ENCODE data around the gene ACSL5.
A peak's percentile ranks its signal among the peaks of the same experiment; 100 is the strongest.

ACSL5 gene, protein sequence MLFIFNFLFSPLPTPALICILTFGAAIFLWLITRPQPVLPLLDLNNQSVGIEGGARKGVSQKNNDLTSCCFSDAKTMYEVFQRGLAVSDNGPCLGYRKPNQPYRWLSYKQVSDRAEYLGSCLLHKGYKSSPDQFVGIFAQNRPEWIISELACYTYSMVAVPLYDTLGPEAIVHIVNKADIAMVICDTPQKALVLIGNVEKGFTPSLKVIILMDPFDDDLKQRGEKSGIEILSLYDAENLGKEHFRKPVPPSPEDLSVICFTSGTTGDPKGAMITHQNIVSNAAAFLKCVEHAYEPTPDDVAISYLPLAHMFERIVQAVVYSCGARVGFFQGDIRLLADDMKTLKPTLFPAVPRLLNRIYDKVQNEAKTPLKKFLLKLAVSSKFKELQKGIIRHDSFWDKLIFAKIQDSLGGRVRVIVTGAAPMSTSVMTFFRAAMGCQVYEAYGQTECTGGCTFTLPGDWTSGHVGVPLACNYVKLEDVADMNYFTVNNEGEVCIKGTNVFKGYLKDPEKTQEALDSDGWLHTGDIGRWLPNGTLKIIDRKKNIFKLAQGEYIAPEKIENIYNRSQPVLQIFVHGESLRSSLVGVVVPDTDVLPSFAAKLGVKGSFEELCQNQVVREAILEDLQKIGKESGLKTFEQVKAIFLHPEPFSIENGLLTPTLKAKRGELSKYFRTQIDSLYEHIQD

DNA sequence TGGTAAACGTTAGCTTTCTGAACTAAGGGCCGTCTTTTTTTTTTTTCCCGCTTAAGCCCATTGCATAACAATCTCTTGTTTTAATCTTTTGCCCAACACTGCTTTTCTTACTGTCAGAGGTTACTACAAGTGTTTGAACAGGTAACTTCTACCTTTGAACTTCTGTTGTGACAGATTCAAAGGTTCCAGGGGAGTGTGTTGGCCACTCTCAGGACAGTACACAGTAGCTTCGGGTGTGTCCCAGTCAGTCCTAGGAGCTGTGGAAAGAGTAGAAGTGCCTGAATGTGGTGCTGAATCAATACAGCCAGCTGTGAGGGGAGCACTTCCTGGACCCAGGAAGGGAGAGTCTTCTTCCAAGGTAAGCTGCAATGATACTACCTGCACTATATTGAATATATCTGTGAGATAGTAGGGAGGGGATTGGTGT lies at the start of gene ACSL5:
TSS of gene ACSL5 (plus strand) at position 205 of the 427 bp plus-strand sequence. CDS start 20,831 bp downstream, outside the sequence.
- H3K36me3 Mint-ChIP-seq (ENCODE audit: low read depth): peaks cover 15% of the 10 kb centered on the region
- peaks cover 55% of the 10 kb centered on the region for H3K4me1 Mint-ChIP-seq
- peak within 1 kb of the TSS; percentile 100 for H3K27ac Mint-ChIP-seq
- H3K4me3 Mint-ChIP-seq: peak within 1 kb of the TSS; percentile 97
- ATAC-seq (no peak), DNase-seq (no peak)
- H3K9me3 Mint-ChIP-seq: no peaks in the 10 kb centered on the region
- no peaks in the 10 kb centered on the region for H3K27me3 Mint-ChIP-seq

DNA sequence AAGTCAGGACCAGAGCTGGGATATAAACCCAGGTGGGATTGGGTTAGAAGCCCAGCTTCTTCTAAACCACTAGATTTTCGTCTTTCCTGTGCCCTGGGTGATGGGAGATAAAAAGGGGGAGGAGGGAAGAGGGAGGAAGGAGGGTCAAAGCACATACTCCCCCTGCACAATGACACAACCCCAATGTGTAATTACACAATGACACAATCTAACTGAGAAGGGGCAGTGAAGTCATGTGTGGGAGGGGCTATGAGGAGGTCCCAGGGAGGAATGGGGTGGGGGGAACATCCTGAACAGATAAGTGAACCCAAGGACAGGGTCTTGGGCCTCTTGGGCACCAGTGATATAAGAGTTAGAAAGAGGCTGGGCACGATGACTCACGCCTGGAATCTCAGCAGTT lies 46.2 kb upstream of the ACSL5 start:
- ATAC-seq: no peak
- H3K27ac Mint-ChIP-seq: no peak overlapping the region
- H3K36me3 Mint-ChIP-seq (ENCODE audit: low read depth): no peaks in the 10 kb centered on the region

DNA sequence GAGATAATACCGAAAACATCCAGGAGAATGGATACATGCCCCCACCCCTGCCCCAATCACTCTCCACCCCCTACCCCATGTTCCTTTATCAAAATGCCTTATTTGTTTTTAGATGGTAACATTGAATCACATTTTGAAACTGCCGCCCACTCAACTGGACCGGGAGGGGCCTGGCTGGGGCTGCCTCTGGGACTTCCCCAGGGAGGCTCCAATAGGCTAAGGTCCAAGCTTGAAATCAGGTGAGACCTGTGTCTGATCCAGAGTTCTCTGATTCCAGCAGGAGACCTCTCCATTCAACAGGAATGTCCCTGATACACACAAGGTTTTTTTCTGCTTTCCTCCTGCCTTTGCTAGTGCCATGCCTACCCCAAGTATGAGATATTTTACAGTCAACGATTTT lies 43.8 kb upstream of the ACSL5 start:
- no peaks in the 10 kb centered on the region for H3K9me3 Mint-ChIP-seq
- DNase-seq (peak; percentile 30), ATAC-seq (no peak)
- H3K36me3 Mint-ChIP-seq (ENCODE audit: low read depth): no peaks in the 10 kb centered on the region
- peaks cover 26% of the 10 kb centered on the region for H3K4me1 Mint-ChIP-seq
- H3K4me3 Mint-ChIP-seq: no peak overlapping the region
- no peak overlapping the region for H3K27ac Mint-ChIP-seq
- peaks cover 19% of the 10 kb centered on the region for H3K27me3 Mint-ChIP-seq

More for the DNA sequence above, 46.2 kb upstream of the ACSL5 start:
- Mint-ChIP-seq H3K4me3 (no peak overlapping the region), H3K9me3 (no peaks in the 10 kb centered on the region), H3K4me1 (peaks cover 21% of the 10 kb centered on the region), H3K27me3 (peaks cover 20% of the 10 kb centered on the region)
- no peak for DNase-seq

DNA sequence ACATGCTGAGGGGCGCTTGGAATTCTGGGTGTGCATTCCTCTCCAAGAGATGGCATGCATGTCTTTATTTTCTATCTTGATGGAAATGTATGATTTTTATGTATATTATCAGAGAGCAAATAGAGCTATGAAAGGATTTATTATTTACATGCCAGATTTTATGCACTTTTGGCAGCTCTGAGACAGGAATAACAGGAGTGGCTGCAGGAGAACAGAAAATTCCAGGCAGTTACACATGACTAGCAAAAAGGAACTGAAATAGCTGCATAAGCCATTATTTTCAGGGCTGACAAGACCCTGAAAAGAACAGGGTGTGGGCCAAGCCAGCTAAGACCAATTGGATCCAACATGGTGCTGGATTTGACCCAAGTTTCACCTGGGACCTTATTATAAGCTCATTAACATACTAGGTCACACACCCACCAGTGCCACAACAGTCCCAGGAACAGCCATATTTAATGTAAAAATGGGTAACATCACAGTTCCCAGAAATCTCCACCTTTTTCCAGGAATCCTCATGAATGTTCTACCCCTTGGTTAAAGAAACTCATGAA lies 43.2 kb upstream of the ACSL5 start:
- H3K4me3 Mint-ChIP-seq: no peak overlapping the region
- H3K9me3 Mint-ChIP-seq: no peaks in the 10 kb centered on the region
- DNase-seq (no peak), ATAC-seq (no peak)
- H3K27ac Mint-ChIP-seq: no peak overlapping the region
- H3K27me3 Mint-ChIP-seq: peaks cover 19% of the 10 kb centered on the region
- no peaks in the 10 kb centered on the region for H3K36me3 Mint-ChIP-seq (ENCODE audit: low read depth)
- peaks cover 26% of the 10 kb centered on the region for H3K4me1 Mint-ChIP-seq

DNA sequence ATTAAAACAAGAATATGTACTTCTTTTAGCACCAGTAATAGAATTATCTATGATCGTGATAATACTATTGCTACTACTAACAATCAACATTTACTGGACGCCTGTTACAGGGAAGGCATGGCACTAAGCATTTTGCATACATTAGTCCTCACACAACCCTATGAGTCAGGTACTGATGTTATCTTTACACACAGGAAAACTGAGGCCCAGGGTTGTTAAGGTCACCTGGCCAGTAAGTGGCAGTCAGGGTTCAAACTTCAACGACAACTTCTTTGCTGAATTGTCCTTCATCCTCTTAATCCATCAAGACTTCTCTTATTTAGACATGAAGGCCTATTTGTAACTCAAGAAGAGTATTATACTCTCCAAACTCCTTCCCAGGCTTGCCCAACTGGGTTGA lies 41.9 kb upstream of the ACSL5 start:
- H3K9me3 Mint-ChIP-seq: no peaks in the 10 kb centered on the region
- ATAC-seq (peak; percentile 38), DNase-seq (no peak)
- no peak overlapping the region for H3K4me3 Mint-ChIP-seq
- H3K27me3 Mint-ChIP-seq: peaks cover 18% of the 10 kb centered on the region
- peaks cover 29% of the 10 kb centered on the region for H3K4me1 Mint-ChIP-seq
- H3K36me3 Mint-ChIP-seq (ENCODE audit: low read depth): no peaks in the 10 kb centered on the region
- H3K27ac Mint-ChIP-seq: no peak overlapping the region

DNA sequence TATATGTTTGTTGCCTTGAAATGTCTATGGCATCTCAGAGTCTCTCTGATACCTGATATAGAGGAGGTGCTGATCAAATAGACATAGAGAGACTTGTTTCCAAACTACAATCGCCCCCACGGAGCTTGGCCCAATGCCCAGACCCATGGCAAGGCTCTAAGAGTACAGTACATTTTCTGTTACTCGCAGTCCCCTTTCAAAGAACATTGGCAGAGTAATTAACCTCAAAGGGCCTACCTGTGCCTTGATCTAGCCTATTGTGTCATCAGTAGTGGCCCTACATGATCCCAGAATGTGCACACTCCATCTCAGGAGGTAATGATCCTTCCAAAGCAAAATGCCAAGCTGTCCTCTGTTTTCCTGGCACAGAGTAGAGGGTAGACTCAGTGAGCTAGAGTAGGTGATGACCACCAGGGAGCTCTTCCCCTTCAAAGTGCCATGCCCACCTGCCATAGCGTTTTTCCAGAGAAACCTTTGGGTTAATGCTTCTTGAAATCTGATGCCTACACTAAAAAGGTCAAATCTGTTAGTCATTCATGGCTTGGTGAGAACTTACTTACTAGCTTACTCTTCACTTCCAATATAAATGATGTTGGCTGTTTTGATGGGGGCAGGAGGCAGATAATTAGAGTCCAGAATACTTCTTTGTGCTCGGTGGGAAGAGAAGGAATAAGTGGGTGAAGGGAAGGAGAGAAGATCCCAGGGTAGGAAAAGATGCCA lies 41.2 kb upstream of the ACSL5 start:
- Mint-ChIP-seq H3K4me3 (no peak overlapping the region), H3K9me3 (no peaks in the 10 kb centered on the region), H3K27me3 (peaks cover 15% of the 10 kb centered on the region), H3K36me3 (ENCODE audit: low read depth) (no peaks in the 10 kb centered on the region), H3K27ac (peak overlapping the region; percentile 5), H3K4me1 (peaks cover 29% of the 10 kb centered on the region)
- DNase-seq (peak; percentile 21), ATAC-seq (peak; percentile 61)

DNA sequence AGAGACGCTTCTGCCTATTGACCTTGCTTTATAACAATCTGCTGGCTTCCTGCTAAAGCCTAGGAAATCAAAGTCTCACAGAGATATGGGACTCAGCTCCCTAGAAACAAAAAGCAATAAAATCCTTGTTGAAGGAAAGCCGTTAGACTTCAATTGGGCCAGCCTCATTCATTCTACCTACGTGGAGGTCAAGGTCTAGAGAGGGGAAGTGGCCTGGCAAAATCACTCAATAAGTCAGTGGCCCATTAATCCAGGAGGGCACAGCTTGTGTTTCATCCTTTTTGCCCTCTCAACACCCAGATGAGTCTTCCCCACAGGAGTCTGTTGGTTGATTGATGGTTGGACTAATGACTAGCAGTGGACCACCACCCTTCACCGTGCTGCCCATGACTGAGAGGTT lies 40.5 kb upstream of the ACSL5 start:
- no peaks in the 10 kb centered on the region for H3K9me3 Mint-ChIP-seq
- ATAC-seq: no peak
- H3K36me3 Mint-ChIP-seq (ENCODE audit: low read depth): no peaks in the 10 kb centered on the region
- peaks cover 29% of the 10 kb centered on the region for H3K4me1 Mint-ChIP-seq
- peaks cover 14% of the 10 kb centered on the region for H3K27me3 Mint-ChIP-seq
- H3K27ac Mint-ChIP-seq: no peak overlapping the region
- no peak for DNase-seq
- H3K4me3 Mint-ChIP-seq: no peak overlapping the region

DNA sequence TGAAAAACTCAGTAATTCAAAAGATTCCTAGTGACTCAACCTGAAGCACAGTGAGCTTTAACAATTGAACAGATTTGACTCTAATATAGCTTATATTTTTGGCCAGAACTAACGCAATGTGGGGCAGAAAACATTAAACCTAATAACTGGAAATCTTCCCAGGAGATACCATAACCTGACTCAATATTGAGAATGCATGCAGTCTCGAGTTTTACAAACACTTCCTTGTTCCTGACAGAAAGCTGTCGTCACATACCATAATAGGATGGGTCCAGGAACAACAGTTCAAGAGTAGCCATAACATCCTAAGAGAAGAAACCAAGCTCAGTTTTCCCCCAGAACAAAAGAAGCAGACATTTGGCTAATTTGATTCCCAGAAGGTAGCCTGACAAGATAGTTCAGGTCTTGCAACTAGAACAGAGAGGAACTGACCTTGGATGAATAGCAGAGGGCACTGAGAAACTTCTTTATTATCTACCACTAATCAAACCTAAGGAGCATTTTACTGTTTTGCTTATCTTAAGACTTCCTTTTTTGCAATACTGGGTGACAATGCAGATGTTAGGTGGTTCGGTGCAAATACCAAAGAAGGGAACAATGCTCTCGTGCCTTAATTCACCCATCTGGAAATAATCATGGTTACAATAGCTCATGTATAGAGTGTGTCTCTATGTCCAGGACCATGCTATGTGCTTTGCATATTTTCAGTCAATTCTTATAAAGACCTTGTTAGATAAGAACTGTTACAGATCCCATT lies 38.6 kb upstream of the ACSL5 start:
- DNase-seq: no peak
- H3K4me3 Mint-ChIP-seq: no peak overlapping the region
- ATAC-seq: no peak
- H3K4me1 Mint-ChIP-seq: peaks cover 25% of the 10 kb centered on the region
- no peaks in the 10 kb centered on the region for H3K36me3 Mint-ChIP-seq (ENCODE audit: low read depth)
- peaks cover 12% of the 10 kb centered on the region for H3K27me3 Mint-ChIP-seq
- H3K27ac Mint-ChIP-seq: no peak overlapping the region
- H3K9me3 Mint-ChIP-seq: no peaks in the 10 kb centered on the region

DNA sequence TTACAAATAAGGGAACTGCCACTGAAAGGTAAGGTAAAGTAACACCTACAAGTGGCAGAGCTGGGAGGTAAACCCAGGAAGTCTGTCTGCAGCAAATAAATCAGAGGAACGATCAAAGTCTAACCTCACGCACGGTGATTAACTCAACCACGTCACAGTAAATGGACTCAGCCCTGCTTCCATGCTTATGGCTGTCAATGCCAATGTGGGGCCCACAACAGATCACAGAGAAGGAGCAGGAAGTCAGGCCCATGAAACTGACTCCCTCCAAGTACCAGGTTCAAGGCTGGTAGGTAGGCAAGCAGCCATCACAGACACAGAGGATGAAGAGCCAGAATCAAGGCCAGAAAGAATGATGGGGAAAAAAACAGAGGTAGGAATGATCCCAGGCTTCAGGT lies 38.0 kb upstream of the ACSL5 start:
- Mint-ChIP-seq H3K9me3 (no peaks in the 10 kb centered on the region), H3K4me1 (peaks cover 22% of the 10 kb centered on the region), H3K27me3 (peaks cover 12% of the 10 kb centered on the region), H3K36me3 (ENCODE audit: low read depth) (no peaks in the 10 kb centered on the region), H3K27ac (no peak overlapping the region), H3K4me3 (no peak overlapping the region)
- DNase-seq (no peak), ATAC-seq (no peak)

DNA sequence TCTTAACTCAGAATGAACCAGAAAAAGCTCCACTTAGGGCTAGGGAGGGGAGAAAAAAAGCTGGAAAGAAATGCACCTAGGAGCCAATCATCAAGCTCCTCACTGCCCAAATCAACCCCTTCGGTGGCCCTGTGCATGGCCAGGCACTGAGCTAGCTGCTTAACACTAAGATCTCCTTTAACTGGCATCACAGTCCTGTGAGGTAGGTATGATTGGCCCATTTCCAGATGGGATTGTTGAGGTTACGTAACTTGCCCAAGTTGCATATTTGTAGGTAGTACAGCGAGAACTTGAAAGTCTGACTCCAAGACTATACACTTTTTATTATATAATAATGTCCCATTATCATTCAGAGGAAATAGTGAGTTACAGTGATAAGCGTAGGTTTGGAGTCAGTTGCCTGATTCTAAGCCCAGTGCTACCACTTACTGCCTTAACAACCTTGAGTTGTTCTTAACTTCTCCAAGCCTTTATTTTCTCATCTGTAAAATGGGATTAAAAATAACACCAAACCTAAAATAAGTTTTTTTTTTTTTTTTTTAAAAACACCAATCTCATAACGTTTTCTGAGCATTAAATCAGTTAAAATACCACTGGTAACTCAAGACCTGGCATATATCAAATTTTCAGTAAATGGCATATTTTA lies 37.2 kb upstream of the ACSL5 start:
- DNase-seq: no peak
- H3K4me1 Mint-ChIP-seq: peaks cover 17% of the 10 kb centered on the region

DNA sequence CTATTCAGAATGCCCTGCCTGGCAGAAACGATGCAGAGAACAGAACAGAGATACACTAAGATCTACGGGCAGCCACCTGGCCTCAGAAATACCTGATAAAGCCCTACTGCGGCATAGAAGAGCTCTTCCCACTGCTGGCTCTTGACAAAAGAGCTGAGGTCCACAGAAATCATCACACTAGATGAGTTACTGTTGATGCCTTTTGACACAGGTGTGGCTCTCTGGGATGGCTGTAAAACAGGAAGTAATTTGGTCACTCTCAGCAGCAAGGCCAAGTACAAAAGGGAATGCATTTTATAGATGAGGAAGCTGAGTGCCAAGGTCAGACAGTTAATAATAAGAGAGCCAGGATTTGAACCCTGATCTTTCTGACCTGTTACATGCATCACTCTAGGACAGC lies 35.0 kb upstream of the ACSL5 start:
- Mint-ChIP-seq H3K4me1 (peaks cover 4% of the 10 kb centered on the region), H3K27ac (no peak overlapping the region), H3K4me3 (no peak overlapping the region), H3K27me3 (peaks cover 2% of the 10 kb centered on the region), H3K9me3 (no peaks in the 10 kb centered on the region), H3K36me3 (ENCODE audit: low read depth) (no peaks in the 10 kb centered on the region)
- DNase-seq (no peak), ATAC-seq (no peak)

More for the DNA sequence above, 37.2 kb upstream of the ACSL5 start:
- Mint-ChIP-seq H3K27me3 (peaks cover 8% of the 10 kb centered on the region), H3K9me3 (no peaks in the 10 kb centered on the region), H3K36me3 (ENCODE audit: low read depth) (no peaks in the 10 kb centered on the region), H3K27ac (no peak overlapping the region), H3K4me3 (no peak overlapping the region)
- no peak for ATAC-seq

DNA sequence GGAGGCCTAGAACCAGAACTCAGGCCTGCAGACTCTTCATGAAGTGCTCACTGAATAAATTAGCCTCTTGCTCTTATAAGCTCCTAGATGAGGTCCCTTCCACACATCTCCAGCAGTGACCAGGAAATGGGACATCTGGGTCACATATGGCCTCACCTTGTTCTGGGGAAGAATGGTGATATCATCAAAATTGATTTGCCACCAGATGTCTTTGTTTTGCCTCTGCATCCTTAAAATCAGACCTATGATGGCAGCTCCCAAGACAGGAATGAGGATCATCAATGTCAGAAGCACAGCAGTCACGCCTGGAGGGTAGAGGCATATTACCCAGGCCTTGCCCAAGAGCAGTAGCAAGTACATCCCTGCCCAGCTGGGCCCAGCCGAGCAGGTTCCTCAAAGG lies 33.3 kb upstream of the ACSL5 start:
- H3K27me3 Mint-ChIP-seq: peaks cover 2% of the 10 kb centered on the region
- peaks cover 4% of the 10 kb centered on the region for H3K4me1 Mint-ChIP-seq
- ATAC-seq: no peak
- H3K36me3 Mint-ChIP-seq (ENCODE audit: low read depth): no peaks in the 10 kb centered on the region
- no peak overlapping the region for H3K4me3 Mint-ChIP-seq
- DNase-seq: no peak
- H3K27ac Mint-ChIP-seq: no peak overlapping the region
- H3K9me3 Mint-ChIP-seq: no peaks in the 10 kb centered on the region

DNA sequence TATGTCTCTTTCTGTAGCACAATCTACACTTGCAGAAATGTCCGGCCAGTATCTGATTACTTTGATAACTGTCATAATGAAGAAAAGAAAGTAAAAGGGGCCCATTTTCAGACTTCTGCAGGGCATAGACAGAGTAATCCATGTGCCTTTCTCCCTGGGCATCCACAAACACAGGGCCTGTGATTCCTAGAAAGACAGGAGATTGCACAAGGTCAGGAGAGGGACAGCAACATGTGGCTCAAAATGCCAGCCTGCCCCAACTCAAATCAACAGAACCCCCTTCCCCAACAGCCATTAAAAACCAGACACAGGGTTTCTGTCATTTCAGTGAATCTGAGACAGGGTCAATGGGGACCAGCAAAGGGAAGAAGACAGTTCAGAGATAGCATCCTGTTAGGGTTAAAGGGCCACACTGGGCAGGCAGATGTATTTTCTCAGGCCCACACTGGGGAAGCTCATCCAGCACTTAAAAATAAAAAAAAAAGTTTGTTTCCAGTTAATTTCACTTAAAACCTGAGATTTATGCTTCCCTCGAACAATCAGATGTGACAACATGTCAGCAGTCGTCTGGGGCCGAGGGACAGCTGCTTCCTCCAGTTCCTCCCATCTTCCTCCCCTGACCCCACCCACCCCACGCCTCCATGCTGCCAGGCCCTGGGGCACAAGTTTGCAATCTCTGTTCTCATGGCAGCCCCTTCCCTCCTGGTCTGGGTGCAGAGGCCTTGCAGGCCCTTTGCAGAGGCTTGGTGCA lies 30.7 kb upstream of the ACSL5 start:
- Mint-ChIP-seq H3K9me3 (no peaks in the 10 kb centered on the region), H3K4me1 (no peaks in the 10 kb centered on the region), H3K36me3 (ENCODE audit: low read depth) (no peaks in the 10 kb centered on the region), H3K27me3 (no peaks in the 10 kb centered on the region), H3K4me3 (no peak overlapping the region), H3K27ac (no peak overlapping the region)
- no peak for ATAC-seq
- no peak for DNase-seq
